Spleen (tissue), 7 donors: Measurements from ENCODE around the gene EHD2.
"Not testable (repeated sequence)": the region's sequence is repeated elsewhere in the genome, so short reads cannot be mapped to it uniquely, and the experiment has no call there.

Experiments
- CTCF ChIP-seq, 11 experiments: fragments of 200-600 bp in 7 of 11; fragments of 450-650 bp in 4 of 11; sonication (generic) in 4 of 11; IDR thresholded peaks in 8 of 11; conservative IDR thresholded peaks in 3 of 11; 1 replicate in 7 of 11; 2 replicates in 4 of 11; pipeline versions ENCODE4 v1.4.0 to v1.8.0; 2016 to 2021; ENCODE audit warnings: antibody characterized with exemption in 11 of 11, inconsistent platforms in 4 of 11, mild to moderate bottlenecking in 1 of 11
- POLR2A ChIP-seq, 3 donors: fragments of 450-650 bp; IDR thresholded peaks; one replicate each; pipeline ENCODE4 v1.5.1; 2017; ENCODE audit warnings: antibody characterized with exemption in 3 of 3, mild to moderate bottlenecking in 1 of 3
- POLR2AphosphoS5 ChIP-seq, 3 donors: sonication (generic); formaldehyde crosslinking; IDR thresholded peaks; one replicate each; pipeline ENCODE4 v1.5.1; 2017; ENCODE audit warnings: antibody characterized with exemption in 3 of 3
- donor health status: DM: no; HTN: no; CAD: no; lungs with moderate emphysema.
- donor health status: DM: no; HTN: no; CAD: no.
- donor health status: DM: no; HTN: no; CAD: no.

- not testable (repeated sequence) for TF ChIP-seq CTCF (IDR thresholded peaks at IDR 0.05 in 8 of 11, conservative IDR thresholded peaks at IDR 0.05 in 3 of 11); POLR2A (IDR thresholded peaks at IDR 0.05); POLR2AphosphoS5 (IDR thresholded peaks at IDR 0.05)
Observed at GRCh38 chr19:47718415-47719046, 5.3 kb downstream of the EHD2 start.
